ENCODE results near the gene TENM3.

Gene TENM3

GRCh38 chr4:182740256-182740655 is 497.1 kb downstream of the TENM3 start:
- Histone ChIP-seq H3K4me1 (ENCODE audit: control insufficient read depth, insufficient read depth, low read length) (peaks cover 3% of the 10 kb centered on the region; the same call in 1 of the 2 replicates), H3K36me3 (ENCODE audit: control insufficient read depth in 2 of 2, insufficient read depth in 1 of 2, low read length in 2 of 2) (peaks cover 0 to 7% of the 10 kb centered on the region in 2 experiments; a peak in 1 of 3 replicates), H3K27ac (ENCODE audit: extremely low read depth, low read depth, low read length) (no peak overlapping the region), H3K9me3 (ENCODE audit: control insufficient read depth, insufficient read depth, low read depth, low read length) (no peaks in the 10 kb centered on the region), H3K4me3 (ENCODE audit: low read depth, low read length) (no peak overlapping the region)
- ChIA-PET CTCF (no interaction called here), POLR2A (no interaction called here)
- TF ChIP-seq YY2 (tag by site-specific recombination; IDR thresholded peaks at IDR 0.05) (no peak), ZNF221 (tag by site-specific recombination; IDR thresholded peaks at IDR 0.05; ENCODE audit: borderline replicate concordance) (no peak), HOXA7 (CRISPR knock-in tag; IDR thresholded peaks at IDR 0.05; ENCODE audit: borderline replicate concordance) (no peak), ZFP37 (tag by site-specific recombination; IDR thresholded peaks at IDR 0.05) (no peak), ZNF670 (tag by site-specific recombination; IDR thresholded peaks at IDR 0.05; ENCODE audit: low read depth) (no peak), ZNF133 (tag by site-specific recombination; IDR thresholded peaks at IDR 0.05) (no peak), SCRT2 (tag by site-specific recombination; IDR thresholded peaks at IDR 0.05) (no peak), PATZ1 (tag by site-specific recombination; IDR thresholded peaks at IDR 0.05) (no peak), ZNF19 (tag by site-specific recombination; IDR thresholded peaks at IDR 0.05; ENCODE audit: low read depth) (no peak), ZNF433 (tag by site-specific recombination; IDR thresholded peaks at IDR 0.05; ENCODE audit: low read depth) (no peak), ZNF629 (tag by site-specific recombination; IDR thresholded peaks at IDR 0.05) (no peak), ZNF248 (tag by site-specific recombination; IDR thresholded peaks at IDR 0.05) (no peak), SALL2 (tag by site-specific recombination; IDR thresholded peaks at IDR 0.05; ENCODE audit: borderline replicate concordance) (no peak), ZNF423 (tag by site-specific recombination; IDR thresholded peaks at IDR 0.05) (no peak), ZNF398 (tag by site-specific recombination; IDR thresholded peaks at IDR 0.05) (no peak), ZNF362 (tag by site-specific recombination; IDR thresholded peaks at IDR 0.05) (no peak), ZBTB1 (tag by site-specific recombination; IDR thresholded peaks at IDR 0.05) (no peak)

- CTCF ChIA-PET, result no interaction called here
- POLR2A ChIA-PET, result no interaction called here
- H3K9me3 ChIP-seq (ENCODE audit: control insufficient read depth, insufficient read depth, low read depth, low read length), result no peaks in the 10 kb centered on the region
- peaks cover 3% of the 10 kb centered on the region; the same call in 1 of the 2 replicates for H3K4me1 ChIP-seq (ENCODE audit: control insufficient read depth, insufficient read depth, low read length)
- H3K27ac ChIP-seq (ENCODE audit: extremely low read depth, low read depth, low read length), result no peak overlapping the region
- TF ChIP-seq ZNF311 (tag by site-specific recombination; IDR thresholded peaks at IDR 0.05; ENCODE audit: borderline replicate concordance) (no peak), ZNF19 (tag by site-specific recombination; IDR thresholded peaks at IDR 0.05; ENCODE audit: low read depth) (no peak), WT1 (tag by site-specific recombination; IDR thresholded peaks at IDR 0.05) (no peak), ZSCAN30 (tag by site-specific recombination; IDR thresholded peaks at IDR 0.05) (no peak), ZNF580 (tag by site-specific recombination; IDR thresholded peaks at IDR 0.05) (no peak), ZNF518A (tag by site-specific recombination; conservative IDR thresholded peaks at IDR 0.05; ENCODE audit: low read depth) (no peak), ZNF18 (tag by site-specific recombination; IDR thresholded peaks at IDR 0.05) (no peak), KLF9 (tag by site-specific recombination; IDR thresholded peaks at IDR 0.05; ENCODE audit: low read depth) (no peak)
- H3K36me3 ChIP-seq (ENCODE audit: control insufficient read depth in 2 of 2, insufficient read depth in 1 of 2, low read length in 2 of 2), result peaks cover 0 to 7% of the 10 kb centered on the region in 2 experiments; a peak in 1 of 3 replicates
- H3K4me3 ChIP-seq (ENCODE audit: low read depth, low read length), result no peak overlapping the region
Measured at GRCh38 chr4:182741054-182741453, 497.9 kb downstream of the TENM3 start.
